ENCODE data around the gene PLAA. TPM values are rescaled to one million over a fixed set of nuclear protein-coding genes. Genes with fewer than 3 reads are reported as not detected.

The PLAA gene
- total and polyA plus RNA-seq, 10 of the 15 experiments (the other 5 are each of a cell fraction or from before 2014, with no cell fraction given): 5.6 to 42.4 (median 34.1) TPM

GRCh38 chr9:26928902-26929495 is 18.0 kb downstream of the PLAA start:
- Histone ChIP-seq H4K20me1 (ENCODE audit: control insufficient read depth, insufficient read depth) (no peaks in the 10 kb centered on the region), H3K4me3 (no peak overlapping the region), H3K36me3 (ENCODE audit: control insufficient read depth in 2 of 2, insufficient read depth in 2 of 2, low read length in 1 of 2) (peaks cover 2 to 18% of the 10 kb centered on the region in 2 experiments), H2AFZ (ENCODE audit: control insufficient read depth, low read depth, low read length) (no peak overlapping the region), H3K4me2 (ENCODE audit: control insufficient read depth, insufficient read depth) (no peak overlapping the region), H3K9me3 (replicated peaks; ENCODE audit: control insufficient read depth, insufficient read depth, low read length) (no peaks in the 10 kb centered on the region), H3K27me3 (replicated peaks in 1 of 2; ENCODE audit: control insufficient read depth in 2 of 2, insufficient read depth in 2 of 2, low read length in 1 of 2) (no peaks in the 10 kb centered on the region), H3K9ac (ENCODE audit: control insufficient read depth, insufficient read depth, low read length) (no peak overlapping the region), H3K4me1 (ENCODE audit: control insufficient read depth, insufficient read depth, low read length) (no peaks in the 10 kb centered on the region), H3K27ac (ENCODE audit: control insufficient read depth, insufficient read depth) (no peak overlapping the region), H3K79me2 (ENCODE audit: control insufficient read depth, insufficient read depth, low read length) (peaks cover 1% of the 10 kb centered on the region; the same call in 1 of the 2 replicates)
- ChIA-PET SMC1A (ENCODE audit: uncharacterized antibody, unreplicated experiment) (interaction anchor here (1.1 to 2.2 kb wide), 5 partner anchors 27 to 183 kb away, joined by 3 to 4 read pairs (median 3); partner anchors contain the start of gene IFT74), RAD21 (ENCODE audit: unreplicated experiment) (interaction anchor here (1.4 kb wide), 1 partner anchor 15 kb away, joined by 3 read pairs; no protein-coding TSS in a partner anchor), POLR2A (interaction anchor here (0.6 to 1.5 kb wide), 3 partner anchors 24 to 82 kb away, joined by 4 to 5 read pairs (median 4); partner anchors contain the start of gene CAAP1), CTCF (interaction anchor here (0.8 to 1.1 kb wide), 2 partner anchors 16 to 46 kb away, joined by 4 to 7 read pairs; no protein-coding TSS in a partner anchor)
- ATAC-seq (no peak), FAIRE-seq (no peak), DNase-seq (ENCODE audit: low read depth, low spot score) (no peak)
- in situ Hi-C loops (cut with MboI): no loop called here
- 97% methylated on average over 8 of the region's 8 CpGs for WGBS (ENCODE audit: insufficient coverage, insufficient replicate concordance, low lambda C conversion rate, missing lambda C conversion rate)
- intact Hi-C loops (cut with micrococcal nuclease; ENCODE audit: unreplicated experiment): no loop called here
- TF ChIP-seq ZNF592 (IDR thresholded peaks at IDR 0.05): no peak
- TF ChIP-seq FOS (IDR thresholded peaks at IDR 0.05; ENCODE audit: borderline replicate concordance, extremely low read depth, insufficient read length): no peak
- TF ChIP-seq LARP7 (IDR thresholded peaks at IDR 0.05): no peak
- no peak for TF ChIP-seq RCOR1 (conservative IDR thresholded peaks at IDR 0.05; ENCODE audit: low read depth, low read length)
- no peak for TF ChIP-seq ZBTB4 (CRISPR knock-in tag; IDR thresholded peaks at IDR 0.05)
- TF ChIP-seq PBX3 (IDR thresholded peaks at IDR 0.05; ENCODE audit: insufficient replicate concordance, low read depth, low read length): no peak
- no peak for TF ChIP-seq SREBF2 (IDR thresholded peaks at IDR 0.05; ENCODE audit: low read length)
- no TSS peak for BruUV-seq (replicated peaks)
